Left ventricle myocardium superior (tissue), 1 donor: Measurements from ENCODE around the gene TRAPPC2L. TPM values are rescaled to one million over a fixed set of nuclear protein-coding genes. Genes with fewer than 3 reads are reported as not detected.

Experiments
- ATAC-seq: fragments of 200-7000 bp; cut with Tn5 transposase; one replicate; pipeline ENCODE4 v1.9.1; 2020; ENCODE audit warnings: mild to moderate bottlenecking, moderate library complexity
- DNase-seq: peaks from one replicate; pipeline ENCODE4 v3.0.0-alpha.2; 2020
- intact Hi-C: fragments of 100-400 bp; cut with micrococcal nuclease; formaldehyde crosslinking; loops from one replicate; pipeline ENCODE4 v1.11.0; 2022
- total RNA-seq: library from RNA; stranded (reverse); fragmentation: NEBNext Ultra II Directional; extraction: Animal tissue kit (Norgen Biotek cat#: 25700); gene quantifications from one replicate; pipeline ENCODE4 v1.2.1, GENCODE V29; 2021
- donor health status: DM: no; HTN: yes; CAD: no; lungs with severe emphysema.

Gene TRAPPC2L
- total RNA-seq, 1 donor from 2014 or later, result 59.0 TPM

DNA sequence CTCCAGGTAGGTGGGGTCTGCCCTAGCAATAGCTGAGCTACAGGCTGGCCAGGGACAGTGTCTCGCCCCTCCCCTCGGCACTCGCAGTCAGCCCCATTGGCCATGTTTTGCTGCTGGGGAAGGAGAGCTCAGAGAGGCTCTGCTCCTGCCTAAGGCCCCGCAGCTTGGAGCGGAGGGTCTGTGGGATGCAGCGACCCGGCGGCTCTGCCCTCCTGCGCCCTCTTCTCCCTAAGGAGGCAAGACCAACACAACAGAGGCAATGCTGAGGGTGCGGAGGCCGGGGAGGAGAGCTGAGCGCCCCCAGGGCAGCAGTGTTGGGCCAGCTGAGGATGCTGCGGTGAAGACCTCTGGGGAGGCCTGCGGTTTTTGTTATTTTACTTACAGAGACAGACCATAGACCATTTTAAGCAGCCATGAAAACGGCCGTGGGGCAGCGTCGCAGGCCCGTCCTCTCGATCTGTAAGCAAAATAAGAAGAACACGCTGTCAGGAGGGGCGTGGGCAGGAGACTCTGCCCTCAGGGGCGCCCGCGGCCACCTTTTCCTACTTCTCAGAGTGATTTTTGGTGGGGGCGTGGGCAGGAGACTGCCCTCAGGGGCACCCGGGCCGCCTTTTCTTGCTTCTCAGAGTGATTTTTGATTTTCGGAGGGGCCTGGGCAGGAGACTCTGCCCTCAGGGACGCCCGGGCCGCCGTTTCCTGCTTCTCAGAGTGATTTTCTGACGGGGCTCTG is 40.9 kb downstream of the TRAPPC2L start:
- intact Hi-C loops, result no loop called here
- ATAC-seq (no peak), DNase-seq (no peak)

DNA sequence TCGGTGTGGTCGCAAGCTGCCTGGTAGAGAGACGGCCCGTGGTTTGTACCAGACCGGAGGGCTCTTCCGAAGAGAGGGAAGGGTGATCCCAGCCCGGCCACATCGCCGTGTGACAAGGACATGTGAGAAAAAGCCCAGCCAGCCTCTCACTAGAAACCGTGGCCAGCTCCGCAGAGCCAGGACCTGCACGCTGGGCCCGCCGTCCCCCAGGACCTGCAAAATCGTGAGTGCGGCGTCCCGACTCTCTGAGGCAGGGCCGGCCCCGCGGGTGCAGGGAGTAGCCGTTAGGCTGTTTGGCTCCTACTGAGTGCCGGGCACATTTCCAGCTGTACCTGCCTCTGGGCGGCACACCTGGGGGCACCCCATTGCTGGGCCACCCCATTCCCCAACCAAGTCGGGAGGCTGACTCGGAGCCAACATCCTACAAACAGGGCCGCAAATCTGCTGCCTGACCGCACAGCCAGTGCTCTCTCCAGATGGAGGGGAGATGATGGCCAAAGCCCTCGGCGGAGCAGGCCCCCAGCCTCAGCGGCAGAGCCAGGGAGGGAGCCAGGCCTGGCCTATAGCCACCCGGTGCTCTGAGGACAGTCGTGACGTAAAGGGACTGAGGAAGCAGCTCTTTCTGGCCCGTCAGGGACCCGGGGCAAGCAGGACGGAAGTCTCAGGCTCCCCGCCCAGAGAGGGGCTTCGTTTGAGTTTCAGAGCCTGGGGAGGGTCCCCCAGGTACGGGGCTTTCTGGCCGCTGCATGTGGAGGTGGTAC is 43.2 kb downstream of the TRAPPC2L start:
- no peak for ATAC-seq
- intact Hi-C loops, result no loop called here
- no peak for DNase-seq

DNA sequence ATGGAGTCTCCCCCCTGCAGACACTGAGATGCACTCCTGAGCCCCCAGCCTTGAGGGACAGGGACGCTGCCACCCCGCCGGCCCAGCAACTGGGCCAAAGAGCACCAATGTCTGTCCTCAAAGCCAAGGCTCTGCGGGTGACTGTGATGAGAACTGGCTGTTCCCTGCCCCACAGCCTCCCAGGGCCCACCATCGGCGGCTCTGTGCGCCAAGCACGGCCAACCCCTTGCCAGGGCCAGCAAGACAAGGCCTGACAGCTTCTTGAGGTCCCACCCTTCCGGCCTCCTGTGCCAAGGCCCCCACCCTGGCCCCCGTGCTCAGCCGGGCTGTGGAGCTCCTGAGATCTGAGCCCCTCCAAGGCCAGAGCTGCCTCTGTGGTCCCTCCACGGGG is 43.7 kb downstream of the TRAPPC2L start:
- intact Hi-C loops, result no loop called here
- ATAC-seq, result no peak
- no peak for DNase-seq

DNA sequence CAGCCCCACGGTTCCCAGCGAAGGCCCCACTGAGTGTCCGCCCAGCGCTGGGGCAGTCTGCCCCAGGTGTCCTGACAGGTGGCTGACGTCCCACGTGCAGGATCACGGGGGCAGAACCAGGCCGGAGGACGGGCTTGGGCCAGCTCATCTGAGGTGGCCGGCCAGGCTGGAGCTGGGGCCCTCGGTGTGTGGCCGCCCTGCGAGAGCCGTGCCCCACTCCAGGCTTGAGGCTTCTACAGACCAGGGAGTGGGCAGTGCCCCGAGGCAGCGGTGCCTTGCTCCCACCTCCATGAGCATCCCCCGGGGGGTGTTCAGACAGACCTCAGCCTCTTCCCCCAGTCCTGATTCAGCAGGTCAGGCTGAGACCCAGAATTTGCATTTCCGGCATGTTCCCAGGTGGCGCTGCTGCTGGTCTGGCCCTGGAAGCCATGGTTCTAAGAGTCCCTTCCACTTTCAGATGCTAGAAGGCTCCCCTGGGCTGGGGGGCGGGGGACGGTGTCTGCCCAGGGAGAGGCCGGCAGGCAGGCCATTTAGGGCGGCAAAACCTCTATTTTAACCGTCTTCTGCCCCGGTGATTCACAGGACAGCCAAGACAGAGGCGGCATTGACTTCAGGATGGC is 44.9 kb downstream of the TRAPPC2L start:
- no peak for DNase-seq
- intact Hi-C loops, result no loop called here
- ATAC-seq, result no peak

DNA sequence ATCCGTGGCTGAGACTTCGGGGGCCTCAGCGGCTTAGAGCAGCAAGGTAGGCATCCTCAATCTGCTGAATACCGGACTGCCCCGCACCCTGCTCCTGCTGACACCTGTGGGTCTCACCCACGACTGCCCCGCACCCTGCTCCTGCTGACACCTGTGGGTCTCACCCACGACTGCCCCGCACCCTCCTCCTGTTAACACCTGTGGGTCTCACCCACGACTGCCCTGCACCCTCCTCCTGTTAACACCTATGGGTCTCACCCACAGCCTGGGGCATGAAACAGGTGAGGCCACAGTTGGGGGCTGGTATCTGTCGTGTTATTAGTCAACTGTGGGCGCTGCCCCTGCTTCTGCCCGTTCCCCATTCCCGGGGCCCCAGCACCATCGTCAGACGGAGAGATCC is 45.8 kb downstream of the TRAPPC2L start:
- no peak for DNase-seq
- no peak for ATAC-seq
- intact Hi-C loops, result no loop called here

DNA sequence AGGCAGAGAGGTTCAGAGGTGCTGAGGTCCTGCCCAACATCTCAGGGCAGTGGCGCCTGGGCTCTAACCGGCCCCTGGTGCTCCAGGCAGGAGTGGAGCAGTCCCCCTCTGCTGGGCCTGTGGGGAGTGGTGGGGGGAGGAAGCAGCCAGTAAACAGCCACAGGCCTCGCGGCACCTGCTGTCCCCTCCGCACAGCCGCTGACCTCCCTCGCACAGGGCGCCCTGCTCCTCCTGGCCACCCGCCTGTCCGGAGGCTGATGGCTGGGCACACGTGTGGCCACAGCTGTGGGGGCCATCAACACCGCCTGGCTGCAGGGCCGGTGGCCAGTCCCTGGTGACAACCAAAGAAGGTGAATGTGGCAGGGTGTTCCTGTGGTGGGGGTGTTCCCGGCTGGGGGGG is 46.3 kb downstream of the TRAPPC2L start:
- intact Hi-C loops, result no loop called here
- ATAC-seq (no peak), DNase-seq (no peak)

DNA sequence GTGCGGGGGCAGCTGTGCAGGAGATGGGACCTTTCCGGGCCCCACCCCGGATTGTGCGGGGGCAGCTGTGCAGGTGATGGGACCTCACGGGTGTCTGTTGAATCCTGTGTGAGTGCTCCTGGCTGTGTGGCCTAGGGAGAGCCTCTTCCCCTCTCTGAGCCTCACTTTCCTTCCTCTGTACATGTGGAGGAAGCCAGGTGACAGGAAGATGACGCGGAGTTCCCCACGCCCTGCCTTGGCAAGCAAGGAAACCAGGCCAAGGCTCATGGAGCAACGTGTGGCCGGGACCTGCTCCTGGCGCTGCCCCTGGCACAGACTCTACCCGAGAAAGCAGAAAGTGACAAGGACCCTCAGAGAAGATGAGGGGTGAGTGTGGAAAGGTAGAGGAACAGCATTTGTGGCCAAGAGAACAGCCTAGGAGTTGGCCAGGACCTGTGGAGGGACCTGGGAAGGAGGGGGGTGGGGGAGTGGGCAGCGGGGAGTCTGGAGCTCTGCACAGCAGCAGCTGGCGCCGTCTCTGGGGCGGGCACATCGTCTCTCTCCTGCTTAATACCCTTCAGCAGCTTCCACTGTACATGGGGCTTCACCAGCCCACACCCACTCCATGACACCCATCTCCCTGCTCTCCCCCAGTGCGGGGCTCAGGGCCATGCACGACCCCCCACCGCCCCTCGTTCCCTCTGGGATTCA is 47.9 kb downstream of the TRAPPC2L start:
- ATAC-seq, result peak; percentile 6
- DNase-seq, result no peak
- intact Hi-C loops, result no loop called here

DNA sequence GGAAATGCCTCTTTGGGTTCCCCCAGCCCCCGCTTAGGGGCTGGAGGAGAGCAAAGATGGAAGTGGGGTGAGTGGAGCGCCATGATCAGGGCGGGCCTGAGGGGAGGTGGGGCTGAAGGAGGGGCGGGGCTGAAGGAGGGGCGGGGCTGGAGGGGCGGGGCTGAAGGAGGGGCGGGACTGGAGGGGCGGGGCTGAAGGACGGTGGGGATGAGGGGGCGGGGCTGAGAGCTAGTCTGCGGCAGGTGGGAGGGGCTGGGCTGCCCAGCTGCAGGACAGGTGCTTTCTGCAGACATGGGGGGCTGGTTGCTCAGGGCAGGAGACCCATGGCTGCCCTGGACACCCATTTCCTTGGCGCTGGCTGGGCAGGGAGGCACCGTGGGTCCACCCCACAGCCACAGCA is 48.6 kb downstream of the TRAPPC2L start:
- DNase-seq (no peak), ATAC-seq (no peak)
- intact Hi-C loops, result no loop called here

DNA sequence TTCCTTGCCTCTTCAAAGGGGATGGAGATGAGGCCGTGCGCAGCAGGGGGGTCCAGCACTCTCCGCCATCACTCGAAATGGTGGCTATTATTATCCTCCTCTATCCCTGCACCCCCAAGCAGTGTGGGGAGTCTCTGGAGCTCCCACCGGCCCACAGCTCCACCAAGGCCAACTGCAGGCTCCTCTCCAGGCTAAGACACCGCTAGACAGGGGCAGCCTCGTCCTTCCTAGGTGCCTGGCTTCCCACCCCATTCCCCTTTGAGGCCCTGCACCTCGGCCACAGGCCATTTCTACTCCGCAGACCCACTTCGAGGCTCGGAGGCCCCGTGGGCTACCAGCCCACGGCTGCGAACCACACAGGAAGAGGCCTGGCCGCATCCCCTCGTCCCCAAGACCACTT is 49.1 kb downstream of the TRAPPC2L start:
- no peak for DNase-seq
- no peak for ATAC-seq
- intact Hi-C loops, result no loop called here

DNA sequence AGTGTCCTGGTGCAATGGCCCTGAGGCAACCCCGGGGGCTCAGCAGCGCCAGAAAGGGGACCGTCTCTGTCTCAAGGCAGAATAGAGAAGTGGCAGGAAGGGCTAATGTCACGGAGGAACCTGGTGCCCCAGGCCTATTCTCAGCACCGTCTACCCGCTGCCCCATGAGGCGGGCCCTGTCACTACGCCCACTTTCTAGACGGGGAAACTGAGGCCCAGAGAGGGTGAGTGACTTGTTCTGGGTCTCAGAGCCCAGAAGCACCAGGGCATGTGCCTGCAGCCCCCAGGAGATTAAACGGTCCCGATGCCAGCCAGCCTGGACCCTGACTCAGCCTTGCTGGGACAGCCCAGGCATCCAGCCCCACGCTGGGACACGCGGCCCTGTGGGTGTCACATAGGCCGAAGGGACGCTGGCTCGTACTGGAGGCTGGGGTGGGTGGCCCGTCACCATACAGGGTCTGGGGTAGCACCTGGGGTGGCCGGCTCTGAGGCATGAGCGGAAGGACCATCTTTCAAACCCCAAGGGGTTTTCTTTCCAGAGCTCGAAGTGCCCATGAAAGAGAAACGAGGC is 49.7 kb downstream of the TRAPPC2L start:
- ATAC-seq, result no peak
- intact Hi-C loops, result no loop called here
- DNase-seq, result no peak

DNA sequence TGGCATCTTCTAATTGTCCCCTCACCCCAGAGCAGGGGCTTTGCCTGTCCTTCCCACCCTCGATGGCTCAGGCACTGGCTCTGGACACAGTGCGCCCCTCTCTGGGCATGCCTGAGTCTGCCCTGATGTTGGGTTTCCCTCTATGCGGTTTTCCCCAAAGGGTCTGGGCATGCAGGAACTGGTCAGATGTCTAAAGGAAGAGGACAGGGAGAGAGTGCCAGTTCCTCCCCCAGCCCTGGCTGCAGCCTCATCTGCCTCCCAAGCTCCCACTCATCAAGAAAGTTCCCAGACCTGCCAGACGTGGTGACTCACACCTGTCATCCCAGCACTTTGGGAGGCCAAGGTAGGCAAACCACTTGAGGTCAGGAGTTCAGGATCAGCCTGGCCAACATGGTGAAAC is 50.8 kb downstream of the TRAPPC2L start:
- DNase-seq, result no peak
- no peak for ATAC-seq
- intact Hi-C loops, result no loop called here

DNA sequence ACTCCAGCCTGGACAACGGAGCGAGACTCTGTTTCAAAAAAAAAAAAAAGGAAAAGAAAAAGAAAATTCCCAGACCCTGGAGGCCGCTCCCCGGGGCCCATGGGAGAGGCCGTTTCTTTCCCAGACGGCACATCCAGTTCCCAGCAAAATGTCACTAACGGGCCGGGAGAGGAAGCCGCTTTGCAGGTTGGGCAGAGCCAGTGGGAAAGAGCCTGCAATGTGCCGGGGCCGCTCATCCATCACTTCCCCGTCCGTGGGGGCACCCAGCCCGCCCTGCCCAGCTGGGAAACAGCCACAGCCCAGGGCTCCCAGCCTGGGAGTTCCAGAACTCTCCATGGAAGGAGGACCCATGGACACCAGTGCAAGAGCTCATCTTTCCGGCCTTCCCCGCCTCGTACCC is 51.4 kb downstream of the TRAPPC2L start:
- DNase-seq (no peak), ATAC-seq (peak; percentile 34)
- intact Hi-C loops, result no loop called here

DNA sequence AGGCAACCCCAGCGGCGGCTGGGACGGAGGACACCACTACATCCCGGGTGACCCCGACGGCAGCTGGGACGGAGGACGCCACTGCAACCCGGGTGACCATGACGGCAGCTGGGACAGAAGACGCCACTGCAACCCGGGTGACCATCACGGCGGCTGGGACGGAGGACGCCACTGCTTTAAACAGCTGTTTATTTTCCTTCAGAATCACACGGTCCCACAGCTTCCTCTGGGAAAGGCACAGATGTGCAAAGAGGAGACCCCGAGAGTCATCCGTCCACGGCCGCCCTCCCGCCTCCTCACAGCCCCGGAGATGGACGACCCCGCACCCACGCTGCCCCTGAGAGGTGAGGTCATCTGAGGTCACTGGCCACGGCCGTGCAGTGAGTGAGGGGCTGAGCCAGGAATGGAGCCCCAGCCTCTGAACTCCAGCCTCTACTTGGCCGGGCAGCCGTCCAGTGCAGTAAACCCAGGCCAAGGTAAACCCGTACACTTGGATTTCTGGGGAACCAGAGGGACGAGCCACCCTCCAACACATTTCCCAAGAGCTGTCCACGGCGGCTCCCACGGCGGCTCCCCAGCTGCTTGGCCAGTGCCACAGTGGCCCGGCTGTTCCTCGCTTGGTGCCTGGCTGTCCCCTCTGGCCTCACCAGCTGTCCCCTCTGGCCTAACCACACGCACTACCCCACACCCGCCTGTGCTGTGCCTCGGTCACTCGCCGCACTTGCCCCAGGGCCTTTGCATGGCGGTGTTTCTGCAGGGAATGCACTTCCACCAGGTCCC is 52.7 kb downstream of the TRAPPC2L start:
- ATAC-seq (peak; percentile 58), DNase-seq (peak; percentile 61)
- intact Hi-C loops, result no loop called here

DNA sequence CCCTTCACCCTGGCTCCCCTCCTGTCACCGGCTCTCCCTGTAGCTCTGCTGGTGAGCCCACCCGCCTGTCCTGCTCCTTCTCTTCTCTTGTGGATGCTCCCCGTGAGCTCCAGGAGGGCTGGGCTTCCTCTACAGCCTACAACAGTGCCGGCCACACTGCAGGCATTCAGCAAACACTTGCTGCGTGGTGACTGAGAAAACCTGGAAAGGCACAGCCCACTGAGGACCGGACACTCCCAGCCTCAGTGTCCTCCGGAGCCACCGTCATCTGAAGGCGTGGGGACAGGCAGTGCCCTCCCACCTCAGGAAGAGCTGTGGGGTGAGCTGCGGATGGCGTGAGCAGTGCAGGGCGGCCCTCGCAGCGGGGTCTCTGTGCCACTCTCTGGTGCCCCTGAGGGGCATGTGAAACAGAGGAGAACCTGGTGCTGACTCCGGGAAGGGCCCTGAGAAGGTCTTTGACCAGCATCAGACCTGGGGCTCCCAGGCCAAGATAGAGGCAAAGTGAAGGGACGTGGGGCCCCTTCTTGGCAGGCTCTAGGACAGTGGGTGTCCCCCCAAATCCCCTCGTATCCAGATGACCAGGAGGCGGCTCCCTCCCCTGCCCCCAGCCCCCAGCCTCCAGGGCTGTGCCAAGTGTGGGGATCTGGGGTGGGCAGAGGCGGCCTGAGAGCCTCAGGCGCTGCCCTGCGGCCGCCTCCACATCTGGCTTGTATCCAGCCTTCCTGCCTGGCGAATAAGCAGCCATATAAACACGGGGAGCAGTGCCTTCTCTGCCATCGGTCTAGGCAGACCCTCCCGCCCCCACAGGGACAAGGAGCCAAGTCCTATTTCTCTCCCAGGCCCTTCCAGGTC is 53.6 kb downstream of the TRAPPC2L start:
- no peak for ATAC-seq
- DNase-seq, result no peak
- intact Hi-C loops, result no loop called here

DNA sequence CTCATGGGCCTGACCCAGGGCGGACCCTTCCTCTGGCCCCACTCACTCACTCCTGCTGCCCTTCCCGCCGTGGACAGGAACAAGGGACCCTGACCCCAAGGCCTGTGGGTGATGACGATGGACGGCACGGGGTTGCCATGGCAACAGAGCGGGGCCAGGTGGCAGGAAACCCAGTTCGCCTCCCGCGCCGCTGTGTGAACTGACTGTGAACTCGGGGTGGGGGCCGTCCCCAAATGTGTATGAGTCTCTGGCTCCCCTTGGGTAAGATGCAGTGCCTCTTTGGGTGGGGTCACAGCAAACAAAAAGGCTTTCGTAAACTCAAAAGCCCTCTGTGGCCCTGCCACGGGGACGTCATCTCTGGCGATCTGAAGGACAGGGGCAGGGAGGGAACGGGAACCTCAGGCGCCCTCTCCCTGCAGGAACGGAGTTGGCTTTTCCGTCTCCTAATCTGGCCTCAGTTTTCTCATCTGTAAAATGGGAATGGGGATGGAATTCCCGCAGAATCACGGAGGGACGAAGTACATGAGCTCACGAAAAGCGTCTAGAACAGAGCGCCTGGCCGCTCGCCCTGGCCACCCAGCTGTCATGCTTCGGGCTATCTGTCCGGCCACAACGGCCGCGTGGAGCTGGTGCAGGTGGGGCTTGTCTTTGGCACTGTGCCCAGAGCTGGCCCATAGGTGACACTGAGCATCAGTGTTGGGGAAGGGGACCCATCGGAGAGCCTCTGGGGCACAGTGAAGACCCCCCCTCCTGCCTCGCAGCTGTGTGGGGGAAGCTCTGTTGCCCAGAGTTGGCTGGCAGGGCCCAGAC is 54.4 kb downstream of the TRAPPC2L start:
- intact Hi-C loops, result no loop called here
- no peak for ATAC-seq
- DNase-seq, result peak; percentile 53

DNA sequence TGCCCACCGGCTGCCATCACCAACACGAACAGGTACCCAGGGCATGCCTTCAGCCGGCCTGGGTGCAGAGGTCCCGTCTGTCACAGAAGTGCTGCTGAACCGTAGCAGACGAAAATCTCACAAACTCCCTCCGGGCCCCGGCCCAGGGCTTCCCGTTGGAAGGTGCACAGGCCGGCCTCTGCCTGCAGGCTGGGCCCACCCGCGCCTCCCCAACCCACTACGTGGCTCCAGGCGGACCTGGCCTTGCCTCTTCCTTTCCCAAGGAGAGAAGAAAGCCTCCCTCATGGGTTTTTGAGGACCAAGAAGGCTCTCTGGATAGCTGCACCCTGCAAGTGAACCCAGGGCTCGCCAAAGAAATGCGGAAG is 55.0 kb downstream of the TRAPPC2L start:
- no peak for DNase-seq
- no peak for ATAC-seq
- intact Hi-C loops, result no loop called here
